ENCODE data around the gene OR2T2. TPM values are rescaled to one million over a fixed set of nuclear protein-coding genes. Genes with fewer than 3 reads are reported as not detected.
"Not testable (repeated sequence)": the region's sequence is repeated elsewhere in the genome, so short reads cannot be mapped to it uniquely, and the experiment has no call there.

The OR2T2 gene
- total and polyA plus RNA-seq, 12 donors, result not detected

- H3K9me3 ChIP-seq, result peaks cover 0 to 27% (median 2%) of the 10 kb centered on the region in 11 donors
Observed at GRCh38 chr1:248416226-248416625, 29.2 kb upstream of the OR2T2 start.

GRCh38 chr1:248417854-248418253 is 27.6 kb upstream of the OR2T2 start:
- no peak for TF ChIP-seq CTCF (IDR thresholded peaks at IDR 0.05)
- H3K36me3 ChIP-seq, result no peaks in the 10 kb centered on the region
- no peak for DNase-seq
- H3K4me1 ChIP-seq, result no peaks in the 10 kb centered on the region
- no peaks in the 10 kb centered on the region for H3K27me3 ChIP-seq
- ATAC-seq, result no peak
- 62 to 71% methylated on average over 2 of the region's 2 CpGs for WGBS, 2 donors
- no peak overlapping the region for H3K27ac ChIP-seq
- intact Hi-C loops (cut with DNase I), result no loop called here
- H3K4me3 ChIP-seq, result no peak overlapping the region
- peaks cover 0 to 36% (median 10%) of the 10 kb centered on the region in 11 donors for H3K9me3 ChIP-seq

More at GRCh38 chr1:248416226-248416625, 29.2 kb upstream of the OR2T2 start:
- H3K27me3 ChIP-seq, result no peaks in the 10 kb centered on the region
- WGBS, 2 donors, result 39 to 50% methylated on average over 3 of the region's 3 CpGs
- no peak for TF ChIP-seq CTCF (IDR thresholded peaks at IDR 0.05)
- H3K4me1 ChIP-seq, result no peaks in the 10 kb centered on the region
- H3K27ac ChIP-seq, result no peak overlapping the region
- no peak for DNase-seq
- ATAC-seq, result no peak
- H3K4me3 ChIP-seq, result no peak overlapping the region
- intact Hi-C loops (cut with DNase I), result no loop called here
- H3K36me3 ChIP-seq, result no peaks in the 10 kb centered on the region

GRCh38 chr1:248421384-248421783 is 24.1 kb upstream of the OR2T2 start:
- peaks cover 0 to 46% (median 10%) of the 10 kb centered on the region in 11 donors for H3K9me3 ChIP-seq
- no peak for DNase-seq
- intact Hi-C loops (cut with DNase I), result no loop called here
- no peaks in the 10 kb centered on the region for H3K27me3 ChIP-seq
- no peaks in the 10 kb centered on the region for H3K36me3 ChIP-seq
- WGBS, 2 donors, result 11 to 14% methylated on average over 1 of the region's 1 CpG
- TF ChIP-seq CTCF (IDR thresholded peaks at IDR 0.05), result no peak
- no peak overlapping the region for H3K4me3 ChIP-seq
- no peaks in the 10 kb centered on the region for H3K4me1 ChIP-seq
- no peak overlapping the region for H3K27ac ChIP-seq
- ATAC-seq, result no peak

- ATAC-seq; H3K36me3 ChIP-seq; H3K27me3 ChIP-seq; H3K27ac ChIP-seq; DNase-seq; intact Hi-C loops (cut with DNase I); H3K4me1 ChIP-seq; H3K4me3 ChIP-seq: not testable (repeated sequence)
- peaks cover 0 to 14% (median 0%) of the 10 kb centered on the region in 11 donors for H3K9me3 ChIP-seq
- 48 to 51% methylated on average over 3 of the region's 3 CpGs for WGBS, 2 donors
Observed at GRCh38 chr1:248427526-248428191, 17.8 kb upstream of the OR2T2 start.

GRCh38 chr1:248428192-248428533 is 17.3 kb upstream of the OR2T2 start:
- H3K4me1 ChIP-seq; H3K36me3 ChIP-seq; H3K9me3 ChIP-seq; intact Hi-C loops (cut with DNase I); H3K27ac ChIP-seq; ATAC-seq; H3K4me3 ChIP-seq; DNase-seq; H3K27me3 ChIP-seq: not testable (repeated sequence)
- WGBS, 2 donors, result 78 to 85% methylated on average over 3 of the region's 3 CpGs

- DNase-seq; H3K4me3 ChIP-seq; H3K27me3 ChIP-seq; H3K9me3 ChIP-seq; H3K27ac ChIP-seq; H3K4me1 ChIP-seq; H3K36me3 ChIP-seq; ATAC-seq; intact Hi-C loops (cut with DNase I): not testable (repeated sequence)
- 63 to 71% methylated on average over 11 of the region's 11 CpGs for WGBS, 2 donors
Observed at GRCh38 chr1:248431683-248432082, 13.8 kb upstream of the OR2T2 start.

- H3K27me3 ChIP-seq; intact Hi-C loops (cut with DNase I); ATAC-seq; H3K36me3 ChIP-seq; H3K27ac ChIP-seq; DNase-seq; H3K9me3 ChIP-seq; H3K4me1 ChIP-seq; H3K4me3 ChIP-seq: not testable (repeated sequence)
- WGBS, 2 donors, result 51% methylated on average over 3 to 4 of the region's 4 CpGs
Observed at GRCh38 chr1:248432201-248432600, 13.2 kb upstream of the OR2T2 start.

GRCh38 chr1:248433811-248434415 is 11.5 kb upstream of the OR2T2 start:
- H3K27me3 ChIP-seq; H3K9me3 ChIP-seq; DNase-seq; H3K27ac ChIP-seq; intact Hi-C loops (cut with DNase I); H3K4me3 ChIP-seq; H3K4me1 ChIP-seq; H3K36me3 ChIP-seq; ATAC-seq: not testable (repeated sequence)
- 89 to 94% methylated on average over 15 to 36 of the region's 38 CpGs for WGBS, 2 donors
